Progenitor cell of endocrine pancreas (in vitro differentiated cells): ENCODE measurements around the gene TBC1D1. TPM values are rescaled to one million over a fixed set of nuclear protein-coding genes. Genes with fewer than 3 reads are reported as not detected.

ENCODE experiments used
- DNase-seq: peaks from one replicate; pipeline ENCODE4 v3.0.0; 2021; ENCODE audit warnings: low spot score; ENCODE audit not compliant: unreplicated experiment
- H3K27ac Mint-ChIP-seq: 2 replicates; pipeline ENCODE4 v1.8.0; 2021; ENCODE audit warnings: mild to moderate bottlenecking, moderate library complexity, mixed read lengths
- H3K27me3 Mint-ChIP-seq: 2 replicates; pipeline ENCODE4 v1.8.0; 2021; ENCODE audit warnings: mixed read lengths
- H3K36me3 Mint-ChIP-seq: 2 replicates; pipeline ENCODE4 v1.8.0; 2022; ENCODE audit warnings: mixed read lengths; ENCODE audit not compliant: insufficient read depth
- H3K4me1 Mint-ChIP-seq: 2 replicates; pipeline ENCODE4 v1.8.0; 2021; ENCODE audit warnings: low read depth, mixed read lengths
- H3K4me3 Mint-ChIP-seq: 2 replicates; pipeline ENCODE4 v1.8.0; 2021; ENCODE audit warnings: low read depth, mild to moderate bottlenecking, moderate library complexity, mixed read lengths
- H3K9me3 Mint-ChIP-seq: 2 replicates; pipeline ENCODE4 v1.8.0; 2021; ENCODE audit warnings: low read depth, mixed read lengths
- CTCF ChIP-seq: fragments of 200-600 bp; sonication (generic); IDR thresholded peaks from one replicate; pipeline ENCODE4 v1.5.0; 2021; ENCODE audit warnings: antibody characterized with exemption, mild to moderate bottlenecking; ENCODE audit not compliant: unreplicated experiment
- total RNA-seq: library from RNA; stranded (reverse); gene quantifications from 2 replicates; pipeline ENCODE4 v1.2.1, GENCODE V29; 2021

Gene TBC1D1
- total RNA-seq, 1 donor from 2014 or later, result 138 TPM

GRCh38 chr4:38166768-38167167 lies 275.9 kb downstream of the TBC1D1 start:
- H3K4me3 Mint-ChIP-seq, result no peak overlapping the region
- H3K36me3 Mint-ChIP-seq, result peaks cover 2% of the 10 kb centered on the region
- no peaks in the 10 kb centered on the region for H3K27me3 Mint-ChIP-seq
- H3K4me1 Mint-ChIP-seq, result peaks cover 12% of the 10 kb centered on the region
- no peak for DNase-seq
- H3K27ac Mint-ChIP-seq, result no peak overlapping the region
- TF ChIP-seq CTCF, result no peak
- H3K9me3 Mint-ChIP-seq, result peaks cover 7% of the 10 kb centered on the region

GRCh38 chr4:38167973-38168372 lies 277.1 kb downstream of the TBC1D1 start:
- no peak overlapping the region for H3K27ac Mint-ChIP-seq
- H3K27me3 Mint-ChIP-seq, result no peaks in the 10 kb centered on the region
- TF ChIP-seq CTCF, result no peak
- H3K4me3 Mint-ChIP-seq, result no peak overlapping the region
- H3K9me3 Mint-ChIP-seq, result peaks cover 7% of the 10 kb centered on the region
- H3K4me1 Mint-ChIP-seq, result peaks cover 3% of the 10 kb centered on the region
- no peak for DNase-seq
- H3K36me3 Mint-ChIP-seq, result peaks cover 3% of the 10 kb centered on the region

GRCh38 chr4:38169524-38169923 lies 278.6 kb downstream of the TBC1D1 start:
- Mint-ChIP-seq H3K9me3 (peaks cover 1% of the 10 kb centered on the region), H3K4me1 (no peaks in the 10 kb centered on the region), H3K27me3 (no peaks in the 10 kb centered on the region), H3K36me3 (peaks cover 2% of the 10 kb centered on the region), H3K27ac (no peak overlapping the region), H3K4me3 (no peak overlapping the region)
- TF ChIP-seq CTCF, result no peak
- DNase-seq, result no peak

- Mint-ChIP-seq H3K27me3 (no peaks in the 10 kb centered on the region), H3K36me3 (peaks cover 1% of the 10 kb centered on the region), H3K9me3 (no peaks in the 10 kb centered on the region), H3K4me1 (no peaks in the 10 kb centered on the region), H3K27ac (no peak overlapping the region), H3K4me3 (no peak overlapping the region)
- no peak for DNase-seq
- TF ChIP-seq CTCF, result no peak
These were observed 279.7 kb downstream of the TBC1D1 start for GRCh38 chr4:38170338-38171169.

GRCh38 chr4:38172078-38172477 lies 281.2 kb downstream of the TBC1D1 start:
- DNase-seq, result no peak
- no peaks in the 10 kb centered on the region for H3K9me3 Mint-ChIP-seq
- H3K27ac Mint-ChIP-seq, result no peak overlapping the region
- H3K27me3 Mint-ChIP-seq, result no peaks in the 10 kb centered on the region
- TF ChIP-seq CTCF, result no peak
- peaks cover 2% of the 10 kb centered on the region for H3K4me1 Mint-ChIP-seq
- peaks cover 1% of the 10 kb centered on the region for H3K36me3 Mint-ChIP-seq
- H3K4me3 Mint-ChIP-seq, result no peak overlapping the region
